Endothelial cell of umbilical vein (primary cell): Measurements from ENCODE around the gene LHX3. TPM values are rescaled to one million over a fixed set of nuclear protein-coding genes. Genes with fewer than 3 reads are reported as not detected.

Source experiments
- BruUV-seq: library from RNA; stranded (reverse); fragments of 400-500 nt; replicated peaks from 2 replicates; lab custom pipeline; 2021; lab: Mats Ljungman, UMichigan
- CTCF ChIA-PET: fragments of 300-600, 350-600 bp; sonication (Branson Sonifier 250); formaldehyde crosslinking; loops from one replicate; lab custom pipeline; 2021; ENCODE audit warnings: antibody characterized with exemption, inconsistent platforms; lab: Charles Lee
- POLR2A ChIA-PET: fragments of 300-600, 350-600 bp; sonication (Branson Sonifier 250); formaldehyde crosslinking; loops from one replicate; lab custom pipeline; 2021; ENCODE audit warnings: antibody characterized with exemption, inconsistent platforms; lab: Charles Lee
- DNase-seq: peaks from one replicate; pipeline ENCODE4 v3.0.0-alpha.2; 2011; ENCODE audit warnings: low read depth, low spot score
- FAIRE-seq: peaks from 2 replicates; lab custom pipeline; 2011; peaks lifted over from hg19 to GRCh38; lab: Jason Lieb, UNC
- H2AFZ ChIP-seq: 2 replicates; pipeline ENCODE4 v1.6.0; 2012; ENCODE audit warnings: low read depth, low read length, control low read depth, inconsistent platforms
- H3K27ac ChIP-seq: 2 replicates; pipeline ENCODE4 v1.5.1; 2011; ENCODE audit warnings: low read depth, mild to moderate bottlenecking, control low read depth, low read length, moderate library complexity; ENCODE audit not compliant: insufficient read depth
- H3K27me3 ChIP-seq, 2 experiments: 2 replicates each; pipeline versions ENCODE4 v1.6.0 to v1.6.1; 2011; ENCODE audit warnings: low read length in 2 of 2, mixed read lengths in 1 of 2; ENCODE audit not compliant: control insufficient read depth in 2 of 2, insufficient read depth in 2 of 2
- H3K36me3 ChIP-seq, 2 experiments: 2 replicates in 1 of 2; 3 replicates in 1 of 2; pipeline ENCODE4 v1.5.1; 2011; ENCODE audit warnings: low read length in 2 of 2, mild to moderate bottlenecking in 1 of 2, moderate library complexity in 1 of 2; ENCODE audit not compliant: control insufficient read depth in 2 of 2, insufficient read depth in 2 of 2; ENCODE audit errors: extremely low read depth in 1 of 2
- H3K4me1 ChIP-seq: 3 replicates; pipeline ENCODE4 v1.5.1; 2011; ENCODE audit warnings: mild to moderate bottlenecking, low read length; ENCODE audit not compliant: control insufficient read depth, insufficient read depth; ENCODE audit errors: extremely low read depth
- H3K4me2 ChIP-seq: 2 replicates; pipeline ENCODE4 v1.6.1; 2011; ENCODE audit warnings: low read length, control low read depth, mixed read lengths; ENCODE audit not compliant: insufficient read depth
- H3K4me3 ChIP-seq, 3 experiments: fragments of 200-600 bp in 1 of 3; sonication (generic), shearing (Covaris generic) in 1 of 3; replicated peaks in 1 of 3; 2 replicates each; pipeline ENCODE4 v1.5.1; 2011 to 2016; ENCODE audit warnings: control low read depth in 3 of 3, low read length in 3 of 3, mild to moderate bottlenecking in 2 of 3, inconsistent platforms in 1 of 3, low read depth in 1 of 3, moderate library complexity in 1 of 3; ENCODE audit not compliant: insufficient read depth in 1 of 3
- H3K79me2 ChIP-seq: 2 replicates; pipeline ENCODE4 v1.6.0; 2012; ENCODE audit warnings: low read length, inconsistent platforms; ENCODE audit not compliant: control insufficient read depth, insufficient read depth
- H3K9ac ChIP-seq: replicated peaks from 2 replicates; pipeline ENCODE3; 2011; ENCODE audit warnings: low read length, control low read depth; ENCODE audit not compliant: insufficient read depth; ENCODE audit errors: extremely low read depth
- H3K9me1 ChIP-seq: replicated peaks from 3 replicates; pipeline ENCODE4 v1.6.0; 2011; ENCODE audit warnings: mild to moderate bottlenecking, low read length; ENCODE audit not compliant: control insufficient read depth, insufficient read depth; ENCODE audit errors: extremely low read depth
- H3K9me3 ChIP-seq: replicated peaks from 2 replicates; pipeline ENCODE4 v1.5.1; 2012; ENCODE audit warnings: low read length, inconsistent platforms; ENCODE audit not compliant: control insufficient read depth, insufficient read depth
- H4K20me1 ChIP-seq: replicated peaks from 2 replicates; pipeline ENCODE3; 2011; ENCODE audit warnings: mild to moderate bottlenecking, low read length; ENCODE audit not compliant: control insufficient read depth, insufficient read depth; ENCODE audit errors: extremely low read depth
- EZH2 ChIP-seq: IDR thresholded peaks from 2 replicates; pipeline ENCODE4 v1.6.1; 2012; ENCODE audit warnings: borderline replicate concordance, low read depth, mild to moderate bottlenecking, moderate library complexity, low read length, inconsistent platforms; ENCODE audit not compliant: severe bottlenecking
- FOS ChIP-seq: IDR thresholded peaks from 2 replicates; pipeline ENCODE4 v1.6.1; 2011; ENCODE audit warnings: mild to moderate bottlenecking, low read length, moderate library complexity, borderline replicate concordance; ENCODE audit not compliant: insufficient read depth
- GATA2 ChIP-seq: IDR thresholded peaks from 2 replicates; pipeline ENCODE4 v1.7.0; 2011; ENCODE audit warnings: low read depth, mild to moderate bottlenecking, moderate library complexity, mixed read lengths, low read length; ENCODE audit not compliant: insufficient read length, insufficient read depth
- JUN ChIP-seq: IDR thresholded peaks from 2 replicates; pipeline ENCODE4 v1.6.1; 2011; ENCODE audit warnings: borderline replicate concordance, low read depth; ENCODE audit not compliant: insufficient read length, insufficient read depth
- MAX ChIP-seq: IDR thresholded peaks from 2 replicates; pipeline ENCODE4 v1.6.1; 2011; ENCODE audit not compliant: insufficient read depth, insufficient read length
- MYC ChIP-seq: IDR thresholded peaks from one replicate; pipeline ENCODE4 v1.6.1; 2011; ENCODE audit warnings: mild to moderate bottlenecking, low read depth, low read length
- POLR2A ChIP-seq: IDR thresholded peaks from 2 replicates; pipeline ENCODE4 v1.6.1; 2012; ENCODE audit warnings: low read depth, mild to moderate bottlenecking, control low read depth, low read length
- POLR2AphosphoS5 ChIP-seq: IDR thresholded peaks from 2 replicates; pipeline ENCODE4 v1.6.1; 2012; ENCODE audit warnings: low read depth, mild to moderate bottlenecking, control low read depth, low read length, moderate library complexity; ENCODE audit not compliant: insufficient read depth
- dilution Hi-C: fragments of 300-500 bp; cut with MboI; formaldehyde crosslinking; loops from one replicate; pipeline ENCODE4 v1.15.0; 2019; ENCODE audit warnings: low sequenced_read_pairs; ENCODE audit not compliant: extremely low pct_ligation_motif_present
- intact Hi-C: fragments of 100-400 bp; cut with micrococcal nuclease; formaldehyde crosslinking; loops from one replicate; pipeline ENCODE4 v1.10.0; 2022
- polyA plus RNA-seq, 4 experiments: library from polyadenylated mRNA; depleted of rRNA in 3 of 4; stranded (reverse) in 3 of 4; unstranded in 1 of 4; fragments of >200 nt; gene quantifications; 2 replicates each; pipeline versions ENCODE4 v1.2.1 to v1.2.3, GENCODE V29; 2011 to 2012; ENCODE audit warnings: missing spikeins in 1 of 4
- total RNA-seq: library from RNA; stranded (reverse); gene quantifications from 2 replicates; pipeline ENCODE4 v1.2.3, GENCODE V29; 2021
- TF ChIP-seq, protein P1 (sequence below), 2 donors: IDR thresholded peaks; 1 replicate in 1 of 2; 2 replicates in 1 of 2; pipeline ENCODE4 v1.5.1; 2011; ENCODE audit warnings: low read length in 2 of 2, mild to moderate bottlenecking in 2 of 2, moderate library complexity in 2 of 2, control low read depth in 1 of 2, inconsistent platforms in 1 of 2, low read depth in 1 of 2; ENCODE audit not compliant: insufficient read depth in 1 of 2; ENCODE audit errors: extremely low read depth in 1 of 2

The LHX3 gene
- total and polyA plus RNA-seq, 2 donors (not counting 3 experiments of a cell fraction or from before 2014, with no cell fraction given), result not detected

GRCh38 chr9:136160381-136160841 is 44.5 kb downstream of the LHX3 start:
- BruUV-seq, result no TSS peak
- FAIRE-seq, result no peak

More at GRCh38 chr9:136160381-136160841, 44.5 kb downstream of the LHX3 start:
- CTCF ChIA-PET, result no interaction called here
- H3K4me3 ChIP-seq, result no peak overlapping the region
- POLR2A ChIA-PET, result no interaction called here
- H3K9ac ChIP-seq, result no peak overlapping the region
- DNase-seq, result no peak
- no peak overlapping the region for H3K4me2 ChIP-seq
- no peak overlapping the region for H2AFZ ChIP-seq
- H4K20me1 ChIP-seq, result no peaks in the 10 kb centered on the region
- no peaks in the 10 kb centered on the region for H3K9me1 ChIP-seq
- peaks cover 0 to 2% of the 10 kb centered on the region in 2 experiments for H3K27me3 ChIP-seq
- peaks cover 15% of the 10 kb centered on the region for H3K4me1 ChIP-seq
- H3K9me3 ChIP-seq, result no peaks in the 10 kb centered on the region
- H3K79me2 ChIP-seq, result no peaks in the 10 kb centered on the region
- H3K36me3 ChIP-seq, result no peaks in the 10 kb centered on the region
- no peak overlapping the region for H3K27ac ChIP-seq
- TF ChIP-seq MYC (no peak), JUN (no peak), EZH2 (no peak), GATA2 (no peak), MAX (no peak), POLR2A (no peak), FOS (no peak), POLR2AphosphoS5 (no peak)
- TF ChIP-seq, protein P1, sequence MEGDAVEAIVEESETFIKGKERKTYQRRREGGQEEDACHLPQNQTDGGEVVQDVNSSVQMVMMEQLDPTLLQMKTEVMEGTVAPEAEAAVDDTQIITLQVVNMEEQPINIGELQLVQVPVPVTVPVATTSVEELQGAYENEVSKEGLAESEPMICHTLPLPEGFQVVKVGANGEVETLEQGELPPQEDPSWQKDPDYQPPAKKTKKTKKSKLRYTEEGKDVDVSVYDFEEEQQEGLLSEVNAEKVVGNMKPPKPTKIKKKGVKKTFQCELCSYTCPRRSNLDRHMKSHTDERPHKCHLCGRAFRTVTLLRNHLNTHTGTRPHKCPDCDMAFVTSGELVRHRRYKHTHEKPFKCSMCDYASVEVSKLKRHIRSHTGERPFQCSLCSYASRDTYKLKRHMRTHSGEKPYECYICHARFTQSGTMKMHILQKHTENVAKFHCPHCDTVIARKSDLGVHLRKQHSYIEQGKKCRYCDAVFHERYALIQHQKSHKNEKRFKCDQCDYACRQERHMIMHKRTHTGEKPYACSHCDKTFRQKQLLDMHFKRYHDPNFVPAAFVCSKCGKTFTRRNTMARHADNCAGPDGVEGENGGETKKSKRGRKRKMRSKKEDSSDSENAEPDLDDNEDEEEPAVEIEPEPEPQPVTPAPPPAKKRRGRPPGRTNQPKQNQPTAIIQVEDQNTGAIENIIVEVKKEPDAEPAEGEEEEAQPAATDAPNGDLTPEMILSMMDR (IDR thresholded peaks at IDR 0.05; ENCODE audit: extremely low read depth in 1 of 2, insufficient read depth in 1 of 2, low read depth in 1 of 2, low read length in 2 of 2), result no peak
- intact Hi-C loops, result no loop called here
- dilution Hi-C loops, result no loop called here
